Kidney (tissue), 14 donors: ENCODE measurements around the gene CRKL. TPM values are rescaled to one million over a fixed set of nuclear protein-coding genes. Genes with fewer than 3 reads are reported as not detected.
A peak's percentile ranks its signal among the peaks of the same experiment; 100 is the strongest.

Source experiments
- DNase-seq, 5 donors: peaks; one replicate each; pipeline ENCODE4 v3.0.0-alpha.2; 2013 to 2020
- FAIRE-seq: peaks from 2 replicates; lab custom pipeline; 2012; peaks lifted over from hg19 to GRCh38; lab: Jason Lieb, UNC
- H3K27ac ChIP-seq, 2 donors: one replicate each; pipeline ENCODE4 v1.7.0; 2013; ENCODE audit warnings: low read depth in 2 of 2, low read length in 2 of 2, inconsistent platforms in 1 of 2
- H3K27me3 ChIP-seq: one replicate; pipeline ENCODE4 v1.7.1; 2013; ENCODE audit warnings: low read length, inconsistent platforms; ENCODE audit not compliant: control insufficient read depth, insufficient read depth
- H3K36me3 ChIP-seq, 3 donors: one replicate each; pipeline versions ENCODE4 v1.7.0 to v1.7.1; 2013; ENCODE audit warnings: low read length in 3 of 3, control low read depth in 1 of 3, inconsistent platforms in 1 of 3; ENCODE audit not compliant: insufficient read depth in 3 of 3, control insufficient read depth in 2 of 3
- H3K4me1 ChIP-seq, 3 donors: one replicate each; pipeline versions ENCODE4 v1.7.0 to v1.7.1; 2013; ENCODE audit warnings: low read length in 3 of 3, inconsistent platforms in 1 of 3, low read depth in 1 of 3; ENCODE audit not compliant: control insufficient read depth in 2 of 3, insufficient read depth in 2 of 3
- H3K4me3 ChIP-seq, 3 donors: one replicate each; pipeline versions ENCODE4 v1.7.0 to v1.8.1; 2013; ENCODE audit warnings: low read length in 3 of 3, control low read depth in 1 of 3, inconsistent platforms in 1 of 3
- H3K9ac ChIP-seq, 3 donors: one replicate each; pipeline versions ENCODE4 v1.7.0 to v1.7.1; 2013; ENCODE audit warnings: low read length in 3 of 3, control low read depth in 1 of 3, inconsistent platforms in 1 of 3
- H3K9me3 ChIP-seq, 3 donors: one replicate each; pipeline versions ENCODE4 v1.7.0 to v1.7.1; 2013; ENCODE audit warnings: low read length in 3 of 3, control low read depth in 1 of 3, inconsistent platforms in 1 of 3; ENCODE audit not compliant: control insufficient read depth in 2 of 3, insufficient read depth in 1 of 3
- intact Hi-C: fragments of 100-400 bp; cut with DNase I; formaldehyde crosslinking; loops from one replicate; pipeline ENCODE4 v1.11.1; 2022
- polyA plus RNA-seq: library from polyadenylated mRNA; stranded (reverse); fragments of 350-450 nt; fragmentation: Illumina TruSeq; extraction: RNeasy Lipid Tissue Mini Kit (QIAGEN cat#74804); gene quantifications from one replicate; pipeline ENCODE4 v1.2.3, GENCODE V29; 2014; ENCODE audit warnings: low read depth, low replicate concordance; ENCODE audit not compliant: insufficient read depth
- total RNA-seq: library from RNA; stranded (reverse); fragmentation: NEBNext Ultra II Directional; extraction: Animal tissue kit (Norgen Biotek cat#: 25700); gene quantifications from one replicate; pipeline ENCODE4 v1.2.1, GENCODE V29; 2021
- TF ChIP-seq, protein P1 (sequence below): IDR thresholded peaks from 3 replicates; pipeline ENCODE4 v1.5.1; 2012; ENCODE audit warnings: mild to moderate bottlenecking, moderate library complexity, borderline replicate concordance; ENCODE audit not compliant: insufficient read depth; ENCODE audit errors: extremely low read depth
- donor health status: control.
- donor health status: control.
- donor health status: control.
- donor health status: control.
- donor health status: control.
- donor health status: DM: yes; HTN: yes; CAD: no.
- donor health status: Normal renal cell carcinoma (clear cell type).

CRKL gene
- total and polyA plus RNA-seq, 2 donors from 2014 or later, result 11.9 to 44.7 TPM

DNA sequence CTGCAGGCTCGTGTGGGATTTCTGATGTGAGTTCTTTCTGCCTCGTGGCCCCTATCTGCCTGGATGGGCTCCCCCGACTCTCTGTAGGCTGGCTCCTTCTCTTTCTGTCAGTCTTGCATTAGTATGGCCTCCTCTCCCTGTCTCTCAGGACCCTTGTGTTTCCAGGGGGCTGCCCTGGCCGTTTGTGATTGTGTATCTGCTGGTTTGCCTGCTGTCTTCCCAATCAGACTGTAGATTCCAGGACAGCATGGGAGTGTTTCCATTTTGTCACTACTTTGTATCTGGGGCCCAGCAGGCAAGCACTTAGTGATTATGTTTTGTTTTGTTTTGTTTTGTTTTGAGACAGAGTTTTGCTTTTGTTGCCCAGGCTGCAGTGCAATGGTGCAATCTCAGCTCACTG lies 32.8 kb upstream of the CRKL start:
- Histone ChIP-seq H3K27me3 (no peaks in the 10 kb centered on the region), H3K9ac (no peak overlapping the region), H3K27ac (no peak overlapping the region), H3K36me3 (peaks cover 2 to 23% (median 10%) of the 10 kb centered on the region in 3 donors), H3K9me3 (no peaks in the 10 kb centered on the region), H3K4me1 (peaks cover 0 to 6% (median 4%) of the 10 kb centered on the region in 3 donors), H3K4me3 (no peak overlapping the region)
- no peak for FAIRE-seq
- no peak for DNase-seq
- intact Hi-C loops, result no loop called here
- TF ChIP-seq, protein P1, sequence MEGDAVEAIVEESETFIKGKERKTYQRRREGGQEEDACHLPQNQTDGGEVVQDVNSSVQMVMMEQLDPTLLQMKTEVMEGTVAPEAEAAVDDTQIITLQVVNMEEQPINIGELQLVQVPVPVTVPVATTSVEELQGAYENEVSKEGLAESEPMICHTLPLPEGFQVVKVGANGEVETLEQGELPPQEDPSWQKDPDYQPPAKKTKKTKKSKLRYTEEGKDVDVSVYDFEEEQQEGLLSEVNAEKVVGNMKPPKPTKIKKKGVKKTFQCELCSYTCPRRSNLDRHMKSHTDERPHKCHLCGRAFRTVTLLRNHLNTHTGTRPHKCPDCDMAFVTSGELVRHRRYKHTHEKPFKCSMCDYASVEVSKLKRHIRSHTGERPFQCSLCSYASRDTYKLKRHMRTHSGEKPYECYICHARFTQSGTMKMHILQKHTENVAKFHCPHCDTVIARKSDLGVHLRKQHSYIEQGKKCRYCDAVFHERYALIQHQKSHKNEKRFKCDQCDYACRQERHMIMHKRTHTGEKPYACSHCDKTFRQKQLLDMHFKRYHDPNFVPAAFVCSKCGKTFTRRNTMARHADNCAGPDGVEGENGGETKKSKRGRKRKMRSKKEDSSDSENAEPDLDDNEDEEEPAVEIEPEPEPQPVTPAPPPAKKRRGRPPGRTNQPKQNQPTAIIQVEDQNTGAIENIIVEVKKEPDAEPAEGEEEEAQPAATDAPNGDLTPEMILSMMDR, result no peak

DNA sequence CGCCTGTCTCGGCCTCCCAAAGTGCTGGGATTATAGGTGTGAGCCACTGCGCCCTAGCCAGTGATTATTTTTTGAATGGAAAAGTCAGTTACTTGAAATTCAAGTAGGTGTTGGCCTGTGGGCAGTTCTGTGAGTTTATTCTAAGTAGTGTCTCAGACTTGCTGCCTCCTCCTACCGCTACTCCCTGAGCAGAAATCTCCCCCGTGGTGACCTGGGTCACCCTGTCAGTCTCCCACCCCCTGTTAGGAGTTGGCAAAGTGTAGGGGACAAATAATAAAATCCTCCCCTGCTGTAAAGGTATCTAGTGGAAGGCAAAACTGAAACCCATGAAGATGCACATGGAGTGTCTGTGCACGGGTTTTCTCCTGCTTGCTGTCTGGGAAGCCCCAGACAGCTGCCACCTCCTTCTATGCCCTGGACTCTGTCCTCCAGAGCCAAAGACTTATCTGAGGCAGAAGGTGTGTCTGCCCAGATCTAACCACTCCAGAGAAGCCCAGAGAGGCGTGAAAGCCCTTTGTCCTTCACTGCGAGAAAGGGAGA lies 32.1 kb upstream of the CRKL start:
- DNase-seq, result no peak
- H3K4me1 ChIP-seq, result peaks cover 0 to 6% (median 4%) of the 10 kb centered on the region in 3 donors
- H3K27me3 ChIP-seq, result no peaks in the 10 kb centered on the region
- H3K9me3 ChIP-seq, result no peaks in the 10 kb centered on the region
- no peak for FAIRE-seq
- intact Hi-C loops, result no loop called here
- peak overlapping the region in 1 of 3 donors; percentile 7 for H3K4me3 ChIP-seq
- H3K27ac ChIP-seq, result no peak overlapping the region
- no peak overlapping the region for H3K9ac ChIP-seq
- H3K36me3 ChIP-seq, result peaks cover 2 to 23% (median 10%) of the 10 kb centered on the region in 3 donors
- TF ChIP-seq, protein P1, result no peak

DNA sequence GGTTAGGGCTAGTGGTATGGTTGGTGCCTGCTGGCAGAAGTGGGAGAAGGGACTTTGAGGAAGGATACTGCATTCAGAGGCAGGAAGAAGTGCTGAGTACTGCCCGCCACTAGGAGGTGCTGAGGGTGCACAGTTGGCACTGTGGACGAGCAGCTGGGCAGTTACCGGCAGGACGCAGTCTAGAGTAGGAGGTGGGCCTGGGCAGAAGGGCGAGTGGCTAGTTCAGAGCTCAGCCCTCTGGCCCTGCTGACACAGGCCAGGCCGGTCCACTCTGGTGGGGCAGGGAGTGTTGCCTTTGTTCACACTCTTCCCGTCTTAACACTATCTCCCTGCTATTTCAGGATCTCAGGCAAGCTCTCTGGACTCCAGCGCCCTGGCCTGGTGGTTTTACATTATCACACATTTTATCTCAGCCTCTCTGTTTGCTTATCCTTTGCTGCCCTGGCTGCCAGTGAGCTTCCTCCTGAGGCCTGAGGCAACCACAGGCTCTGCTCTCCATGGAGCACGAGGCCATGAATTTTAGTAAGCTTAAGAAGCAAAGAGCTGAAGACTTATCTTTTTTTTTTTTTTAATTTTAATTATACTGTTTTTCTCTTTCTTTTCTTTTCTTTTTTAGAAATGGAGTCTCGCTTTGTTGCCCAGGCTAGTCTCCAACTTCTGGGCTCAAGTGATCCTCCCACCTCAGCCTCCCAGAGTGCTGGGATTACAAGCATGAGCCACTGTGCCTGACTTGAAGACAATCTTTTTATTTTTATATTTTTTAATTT lies 31.5 kb upstream of the CRKL start:
- intact Hi-C loops, result no loop called here
- Histone ChIP-seq H3K27me3 (no peaks in the 10 kb centered on the region), H3K4me3 (peak overlapping the region in 1 of 3 donors; percentile 7), H3K27ac (peak overlapping the region in 1 of 2 donors; percentile 56), H3K36me3 (peaks cover 2 to 23% (median 10%) of the 10 kb centered on the region in 3 donors), H3K9me3 (no peaks in the 10 kb centered on the region), H3K9ac (no peak overlapping the region), H3K4me1 (peaks cover 0 to 6% (median 4%) of the 10 kb centered on the region in 3 donors)
- TF ChIP-seq, protein P1, result peak; percentile 91
- no peak for FAIRE-seq
- DNase-seq, result peak; percentile 84 to 88 (median 86)
